Hematopoietic multipotent progenitor cell treated with erythropoietin and hydrocortisone succinate and interleukin-3 and kit ligand, for 15 days (in vitro differentiated cells): ENCODE results near the gene NID2.

ENCODE experiments used
- DNase-seq: peaks from one replicate; pipeline ENCODE4 v3.0.0-alpha.2; 2015; ENCODE audit warnings: low spot score

The NID2 gene

DNA sequence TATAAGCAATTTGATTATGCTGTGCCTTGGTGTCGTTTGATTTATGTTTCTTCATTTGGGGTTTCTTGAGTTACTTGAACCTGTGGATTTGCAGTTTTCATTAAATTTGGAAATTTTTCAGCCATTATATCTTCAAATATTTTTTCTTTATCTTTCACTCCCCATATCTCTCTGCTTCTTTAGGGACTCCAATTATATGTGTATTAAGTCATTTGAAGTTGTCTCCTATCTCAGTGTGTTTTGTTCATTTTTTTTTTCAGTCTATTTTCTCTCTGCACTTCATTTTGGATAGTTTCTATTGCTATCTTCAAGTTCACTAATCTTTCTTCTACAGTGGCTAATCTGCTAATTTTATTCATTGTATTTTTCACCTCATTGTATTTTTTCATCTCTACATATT lies 108.9 kb downstream of the NID2 start:
- DNase-seq: no peak

DNA sequence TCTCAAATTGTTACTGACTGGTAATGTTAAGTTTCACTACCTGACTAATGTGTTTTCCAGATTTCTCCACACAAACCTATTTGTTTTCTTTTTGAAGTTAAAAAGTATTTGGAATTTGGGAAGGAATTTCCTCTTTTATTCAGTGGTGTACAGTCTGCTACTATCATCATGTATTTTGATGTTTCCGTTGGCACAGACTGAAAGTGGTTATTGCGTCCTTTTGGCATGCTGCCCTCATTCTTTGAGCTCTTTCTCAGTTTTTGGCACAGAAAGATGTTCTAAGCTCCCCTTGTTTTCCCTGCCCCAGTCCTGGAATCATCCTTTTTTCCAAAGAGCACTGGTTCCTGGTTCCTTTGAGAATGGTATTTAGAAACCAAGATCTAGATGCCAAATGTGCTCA lies 110.9 kb downstream of the NID2 start:
- no peak for DNase-seq
